Measurements from ENCODE around the gene FBXW4. TPM values are rescaled to one million over a fixed set of nuclear protein-coding genes. Genes with fewer than 3 reads are reported as not detected.

Gene FBXW4
- total and polyA plus RNA-seq, 10 of the 15 experiments (the other 5 are each of a cell fraction or from before 2014, with no cell fraction given): 5.7 to 42.0 (median 27.5) TPM

DNA sequence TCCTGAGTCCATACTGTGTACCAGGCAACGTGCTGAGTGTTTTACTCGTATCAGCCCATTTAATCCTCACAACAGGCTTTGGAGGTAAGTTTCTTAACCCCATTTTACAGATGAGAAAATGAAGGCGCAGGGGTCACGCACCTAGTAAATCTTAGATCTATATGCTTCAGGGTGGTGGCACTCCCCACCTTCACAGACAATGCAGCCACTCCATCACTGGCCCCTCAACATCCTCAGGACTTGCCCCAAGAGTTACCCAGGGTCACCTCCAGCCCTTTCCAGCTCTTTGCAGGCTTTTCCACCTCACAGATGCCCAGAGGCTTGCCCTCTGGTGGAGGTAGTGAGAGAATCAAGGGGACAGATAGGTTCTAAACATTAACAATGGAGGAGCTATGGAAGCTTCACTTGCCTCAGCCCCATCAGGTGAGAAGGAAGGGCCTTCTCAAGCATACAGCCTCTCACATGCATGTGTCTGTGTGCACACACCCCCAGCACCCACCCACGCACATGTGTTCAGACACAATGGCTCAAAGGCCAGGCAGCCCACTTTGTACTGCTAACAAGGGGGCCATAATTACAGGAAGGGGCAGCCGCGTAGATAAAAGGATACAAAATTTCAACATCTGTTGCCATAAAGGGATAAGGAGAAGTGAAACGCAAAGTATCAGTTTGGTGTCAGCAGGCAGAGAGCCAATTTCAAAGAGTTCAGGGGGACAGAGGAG, 77.7 kb downstream of the FBXW4 start (continued):
- peak; percentile 81 to 89 for TF ChIP-seq BHLHE40 (IDR thresholded peaks at IDR 0.05; ENCODE audit: borderline replicate concordance in 1 of 2, low read depth in 2 of 2, low read length in 1 of 2)
- TF ChIP-seq SREBF2 (IDR thresholded peaks at IDR 0.05; ENCODE audit: low read length): no peak
- no peak for TF ChIP-seq NFXL1 (IDR thresholded peaks at IDR 0.05; ENCODE audit: borderline replicate concordance)
- TF ChIP-seq MXI1 (IDR thresholded peaks at IDR 0.05; ENCODE audit: low read depth, low read length): peak; percentile 88
- TF ChIP-seq MEF2A (IDR thresholded peaks at IDR 0.05; ENCODE audit: insufficient read depth, low read depth, low read length): peak; percentile 72; the same call in 1 of the 2 replicates
- no peak for TF ChIP-seq ESRRA (IDR thresholded peaks at IDR 0.05; ENCODE audit: low read length)
- no peak for TF ChIP-seq RB1 (IDR thresholded peaks at IDR 0.05; ENCODE audit: borderline replicate concordance)
- no peak for TF ChIP-seq NR2C1 (IDR thresholded peaks at IDR 0.05)
- TF ChIP-seq CHD4 (IDR thresholded peaks at IDR 0.05): no peak
- no peak for TF ChIP-seq BACH1 (IDR thresholded peaks at IDR 0.05; ENCODE audit: borderline replicate concordance)
- no peak for TF ChIP-seq PML (IDR thresholded peaks at IDR 0.05; ENCODE audit: low read length)
- no peak for TF ChIP-seq RFX5 (IDR thresholded peaks at IDR 0.05; ENCODE audit: low read depth, low read length)
- TF ChIP-seq, protein P1, sequence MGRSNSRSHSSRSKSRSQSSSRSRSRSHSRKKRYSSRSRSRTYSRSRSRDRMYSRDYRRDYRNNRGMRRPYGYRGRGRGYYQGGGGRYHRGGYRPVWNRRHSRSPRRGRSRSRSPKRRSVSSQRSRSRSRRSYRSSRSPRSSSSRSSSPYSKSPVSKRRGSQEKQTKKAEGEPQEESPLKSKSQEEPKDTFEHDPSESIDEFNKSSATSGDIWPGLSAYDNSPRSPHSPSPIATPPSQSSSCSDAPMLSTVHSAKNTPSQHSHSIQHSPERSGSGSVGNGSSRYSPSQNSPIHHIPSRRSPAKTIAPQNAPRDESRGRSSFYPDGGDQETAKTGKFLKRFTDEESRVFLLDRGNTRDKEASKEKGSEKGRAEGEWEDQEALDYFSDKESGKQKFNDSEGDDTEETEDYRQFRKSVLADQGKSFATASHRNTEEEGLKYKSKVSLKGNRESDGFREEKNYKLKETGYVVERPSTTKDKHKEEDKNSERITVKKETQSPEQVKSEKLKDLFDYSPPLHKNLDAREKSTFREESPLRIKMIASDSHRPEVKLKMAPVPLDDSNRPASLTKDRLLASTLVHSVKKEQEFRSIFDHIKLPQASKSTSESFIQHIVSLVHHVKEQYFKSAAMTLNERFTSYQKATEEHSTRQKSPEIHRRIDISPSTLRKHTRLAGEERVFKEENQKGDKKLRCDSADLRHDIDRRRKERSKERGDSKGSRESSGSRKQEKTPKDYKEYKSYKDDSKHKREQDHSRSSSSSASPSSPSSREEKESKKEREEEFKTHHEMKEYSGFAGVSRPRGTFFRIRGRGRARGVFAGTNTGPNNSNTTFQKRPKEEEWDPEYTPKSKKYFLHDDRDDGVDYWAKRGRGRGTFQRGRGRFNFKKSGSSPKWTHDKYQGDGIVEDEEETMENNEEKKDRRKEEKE (IDR thresholded peaks at IDR 0.05): no peak
- TF ChIP-seq KAT2A (conservative IDR thresholded peaks at IDR 0.05; ENCODE audit: control insufficient read depth, low read depth, low read length): no peak
- TF ChIP-seq ZNF24 (IDR thresholded peaks at IDR 0.05): no peak
- TF ChIP-seq NRF1 (conservative IDR thresholded peaks at IDR 0.05; ENCODE audit: low read depth, low read length): no peak
- TF ChIP-seq, protein P2, sequence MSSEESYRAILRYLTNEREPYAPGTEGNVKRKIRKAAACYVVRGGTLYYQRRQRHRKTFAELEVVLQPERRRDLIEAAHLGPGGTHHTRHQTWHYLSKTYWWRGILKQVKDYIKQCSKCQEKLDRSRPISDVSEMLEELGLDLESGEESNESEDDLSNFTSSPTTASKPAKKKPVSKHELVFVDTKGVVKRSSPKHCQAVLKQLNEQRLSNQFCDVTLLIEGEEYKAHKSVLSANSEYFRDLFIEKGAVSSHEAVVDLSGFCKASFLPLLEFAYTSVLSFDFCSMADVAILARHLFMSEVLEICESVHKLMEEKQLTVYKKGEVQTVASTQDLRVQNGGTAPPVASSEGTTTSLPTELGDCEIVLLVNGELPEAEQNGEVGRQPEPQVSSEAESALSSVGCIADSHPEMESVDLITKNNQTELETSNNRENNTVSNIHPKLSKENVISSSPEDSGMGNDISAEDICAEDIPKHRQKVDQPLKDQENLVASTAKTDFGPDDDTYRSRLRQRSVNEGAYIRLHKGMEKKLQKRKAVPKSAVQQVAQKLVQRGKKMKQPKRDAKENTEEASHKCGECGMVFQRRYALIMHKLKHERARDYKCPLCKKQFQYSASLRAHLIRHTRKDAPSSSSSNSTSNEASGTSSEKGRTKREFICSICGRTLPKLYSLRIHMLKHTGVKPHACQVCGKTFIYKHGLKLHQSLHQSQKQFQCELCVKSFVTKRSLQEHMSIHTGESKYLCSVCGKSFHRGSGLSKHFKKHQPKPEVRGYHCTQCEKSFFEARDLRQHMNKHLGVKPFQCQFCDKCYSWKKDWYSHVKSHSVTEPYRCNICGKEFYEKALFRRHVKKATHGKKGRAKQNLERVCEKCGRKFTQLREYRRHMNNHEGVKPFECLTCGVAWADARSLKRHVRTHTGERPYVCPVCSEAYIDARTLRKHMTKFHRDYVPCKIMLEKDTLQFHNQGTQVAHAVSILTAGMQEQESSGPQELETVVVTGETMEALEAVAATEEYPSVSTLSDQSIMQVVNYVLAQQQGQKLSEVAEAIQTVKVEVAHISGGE (CRISPR knock-in tag; IDR thresholded peaks at IDR 0.05): no peak
- no peak for TF ChIP-seq JUND (IDR thresholded peaks at IDR 0.05; ENCODE audit: low read depth, low read length)
- no peak for TF ChIP-seq CBX5 (IDR thresholded peaks at IDR 0.05; ENCODE audit: low read depth)
- TF ChIP-seq, protein P3, sequence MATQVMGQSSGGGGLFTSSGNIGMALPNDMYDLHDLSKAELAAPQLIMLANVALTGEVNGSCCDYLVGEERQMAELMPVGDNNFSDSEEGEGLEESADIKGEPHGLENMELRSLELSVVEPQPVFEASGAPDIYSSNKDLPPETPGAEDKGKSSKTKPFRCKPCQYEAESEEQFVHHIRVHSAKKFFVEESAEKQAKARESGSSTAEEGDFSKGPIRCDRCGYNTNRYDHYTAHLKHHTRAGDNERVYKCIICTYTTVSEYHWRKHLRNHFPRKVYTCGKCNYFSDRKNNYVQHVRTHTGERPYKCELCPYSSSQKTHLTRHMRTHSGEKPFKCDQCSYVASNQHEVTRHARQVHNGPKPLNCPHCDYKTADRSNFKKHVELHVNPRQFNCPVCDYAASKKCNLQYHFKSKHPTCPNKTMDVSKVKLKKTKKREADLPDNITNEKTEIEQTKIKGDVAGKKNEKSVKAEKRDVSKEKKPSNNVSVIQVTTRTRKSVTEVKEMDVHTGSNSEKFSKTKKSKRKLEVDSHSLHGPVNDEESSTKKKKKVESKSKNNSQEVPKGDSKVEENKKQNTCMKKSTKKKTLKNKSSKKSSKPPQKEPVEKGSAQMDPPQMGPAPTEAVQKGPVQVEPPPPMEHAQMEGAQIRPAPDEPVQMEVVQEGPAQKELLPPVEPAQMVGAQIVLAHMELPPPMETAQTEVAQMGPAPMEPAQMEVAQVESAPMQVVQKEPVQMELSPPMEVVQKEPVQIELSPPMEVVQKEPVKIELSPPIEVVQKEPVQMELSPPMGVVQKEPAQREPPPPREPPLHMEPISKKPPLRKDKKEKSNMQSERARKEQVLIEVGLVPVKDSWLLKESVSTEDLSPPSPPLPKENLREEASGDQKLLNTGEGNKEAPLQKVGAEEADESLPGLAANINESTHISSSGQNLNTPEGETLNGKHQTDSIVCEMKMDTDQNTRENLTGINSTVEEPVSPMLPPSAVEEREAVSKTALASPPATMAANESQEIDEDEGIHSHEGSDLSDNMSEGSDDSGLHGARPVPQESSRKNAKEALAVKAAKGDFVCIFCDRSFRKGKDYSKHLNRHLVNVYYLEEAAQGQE (IDR thresholded peaks at IDR 0.05; ENCODE audit: low read depth, low read length): no peak
- no peak for TF ChIP-seq SUZ12 (IDR thresholded peaks at IDR 0.05; ENCODE audit: unreplicated experiment)
- no peak for TF ChIP-seq NFYB (IDR thresholded peaks at IDR 0.05; ENCODE audit: insufficient read depth, low read depth, low read length)

Measured in GM12878 (cell line).